NT2/D1 (cell line): Measurements from ENCODE around the gene SGCB.

Experiments
- YY1 ChIP-seq: IDR thresholded peaks from 2 replicates; pipeline ENCODE4 v1.6.1; 2011; ENCODE audit not compliant: insufficient read length, insufficient read depth
- ZNF274 ChIP-seq: IDR thresholded peaks from 2 replicates; pipeline ENCODE4 v1.6.1; 2011; ENCODE audit warnings: mild to moderate bottlenecking, low read depth, low read length

DNA sequence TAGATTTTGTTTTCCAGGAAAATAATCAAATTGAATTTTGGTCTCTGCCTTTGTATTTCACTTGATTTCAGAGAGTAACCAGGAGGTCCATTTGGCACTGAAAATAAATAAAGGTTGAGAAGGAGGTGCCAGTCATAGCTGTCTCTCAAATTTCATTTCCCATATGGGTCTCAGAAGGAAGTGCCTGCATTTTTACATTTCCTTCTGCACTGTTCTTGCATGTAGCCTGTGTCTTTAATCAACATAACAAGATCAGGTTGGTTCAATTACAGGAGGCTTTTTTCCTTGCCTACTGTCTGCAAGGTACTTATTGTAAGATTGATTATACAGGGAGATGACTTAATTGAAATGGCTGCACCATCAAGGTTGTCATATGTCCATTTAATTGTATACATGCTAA, 33.7 kb downstream of the SGCB start:
- TF ChIP-seq YY1 (no peak), ZNF274 (no peak)
